ENCODE measurements around the gene TRERF1.
"Not testable (repeated sequence)": the region's sequence is repeated elsewhere in the genome, so short reads cannot be mapped to it uniquely, and the experiment has no call there.

TRERF1 gene

GRCh38 chr6:42451333-42452170 is at the start of gene TRERF1:
TSS of gene TRERF1 (minus strand) at chr6:42451926. CDS start at chr6:42269590, 182,336 bp downstream.
- peak; percentile 85 for DNase-seq

DNA sequence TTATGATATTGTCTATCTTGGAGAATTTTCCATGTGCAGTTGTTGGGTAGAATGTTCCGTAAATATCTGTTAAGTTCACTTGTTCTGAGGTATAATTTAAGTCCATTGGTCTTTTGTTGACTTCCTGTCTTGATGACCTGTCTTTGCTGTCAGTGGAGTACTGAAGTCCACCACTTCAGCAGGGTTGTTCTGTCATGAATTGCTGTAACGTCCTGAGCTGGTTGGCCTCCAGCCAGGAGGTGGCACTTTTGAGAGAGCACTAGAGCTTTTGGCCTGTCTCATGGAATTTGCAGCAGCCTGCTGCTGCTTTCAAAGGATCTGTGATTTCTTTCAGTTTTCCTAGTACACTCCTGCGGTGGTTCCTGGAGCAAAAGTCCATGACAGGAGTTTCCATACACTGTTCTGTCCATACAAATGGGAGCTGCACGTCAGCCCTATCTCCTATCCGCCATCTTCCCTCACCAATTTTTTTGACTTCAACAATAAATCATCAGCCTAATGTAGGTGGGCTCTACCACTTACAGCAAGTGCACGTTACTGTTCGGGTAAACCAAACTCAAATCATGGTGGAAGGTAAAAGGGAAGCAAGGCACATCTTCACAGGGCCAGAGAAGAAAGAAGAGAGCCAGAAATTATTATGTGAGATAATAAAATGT is 46.9 kb upstream of the TRERF1 start:
- DNase-seq: no peak

- no peak for DNase-seq
Observed at GRCh38 chr6:42493914-42494539, 42.3 kb upstream of the TRERF1 start.

DNA sequence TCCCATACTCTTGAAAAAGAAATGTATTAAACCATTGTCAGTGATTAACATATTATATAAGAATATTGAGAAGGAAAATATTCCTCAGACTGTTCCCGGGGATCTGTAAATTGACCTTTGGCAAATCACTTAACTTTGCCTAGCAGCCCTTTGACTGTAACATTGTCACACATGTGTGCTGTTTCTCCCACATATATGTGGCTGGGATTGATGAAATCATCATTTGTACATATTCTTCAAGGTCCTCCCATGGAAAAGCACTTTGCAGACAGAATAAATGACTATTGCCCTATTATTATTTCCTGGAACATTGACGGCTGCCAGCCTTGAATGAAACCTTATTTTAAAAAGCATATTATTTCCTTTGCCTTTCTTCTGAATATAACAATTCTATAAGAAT is 36.4 kb upstream of the TRERF1 start:
- no peak for DNase-seq

- no peak for DNase-seq
Observed at GRCh38 chr6:42484261-42484660, 32.5 kb upstream of the TRERF1 start.

DNA sequence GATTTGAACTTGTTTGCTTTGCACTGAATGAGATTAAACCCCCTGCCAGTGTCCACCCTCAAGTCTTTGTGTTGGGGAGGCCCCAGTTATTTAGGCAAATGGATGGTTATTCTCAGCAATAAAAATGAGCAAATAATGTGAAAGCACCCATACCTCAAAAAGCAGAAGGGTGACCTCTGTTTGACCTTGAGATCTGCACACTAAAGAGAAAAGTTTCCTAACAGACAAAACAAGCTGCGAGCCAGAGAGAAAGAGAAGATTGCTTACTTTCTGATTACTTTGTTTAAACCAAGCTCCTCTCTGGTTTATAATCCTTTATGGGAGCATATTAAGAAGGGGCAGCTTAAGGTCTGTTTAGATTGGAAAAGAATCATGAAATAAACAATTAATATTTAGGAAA is 30.4 kb upstream of the TRERF1 start:
- no peak for DNase-seq

DNA sequence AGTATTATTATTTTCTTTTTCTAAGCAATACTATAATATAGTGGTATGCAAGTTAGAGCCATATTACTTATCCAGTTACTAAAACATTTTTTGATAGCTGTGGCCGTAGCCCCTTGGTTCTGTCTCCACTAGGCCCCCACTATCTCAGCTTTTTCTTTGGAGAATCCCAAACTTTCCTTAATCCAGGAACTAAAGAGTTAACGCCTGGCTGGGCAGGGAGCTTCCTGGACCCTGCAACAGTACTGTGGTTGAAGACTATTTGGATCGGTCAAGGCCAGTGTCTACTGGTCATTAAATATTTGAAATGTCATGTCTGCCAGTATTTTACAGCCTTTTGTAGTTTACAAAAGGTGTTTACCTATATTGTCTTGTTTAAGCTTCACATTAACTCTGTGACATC is 20.0 kb upstream of the TRERF1 start:
- no peak for DNase-seq

GRCh38 chr6:42471142-42471541 is 19.4 kb upstream of the TRERF1 start:
- DNase-seq: no peak

- no peak for DNase-seq
Observed at GRCh38 chr6:42468273-42468672, 16.5 kb upstream of the TRERF1 start.

DNA sequence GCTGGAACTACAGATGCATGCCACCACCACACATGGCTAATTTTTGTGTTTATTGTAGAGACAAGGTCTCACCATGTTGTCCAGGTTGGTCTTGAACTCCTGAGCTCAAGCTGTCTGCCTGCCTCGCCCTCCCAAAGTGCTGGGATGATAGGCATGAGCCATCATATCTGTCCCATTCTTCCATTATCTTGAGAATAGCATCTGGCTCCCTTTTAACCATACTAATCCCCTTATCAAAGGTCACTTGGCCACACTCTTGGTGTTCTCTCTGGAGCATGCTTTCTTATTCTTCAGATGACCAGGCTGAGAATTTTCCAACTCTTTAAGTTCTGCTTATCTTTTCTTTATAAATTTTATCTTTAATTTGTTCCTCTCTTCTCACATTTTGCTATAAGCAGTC is 15.9 kb upstream of the TRERF1 start:
- no peak for DNase-seq

GRCh38 chr6:42466470-42466869 is 14.7 kb upstream of the TRERF1 start:
- not testable (repeated sequence) for DNase-seq

- DNase-seq: no peak
Observed at GRCh38 chr6:42462474-42462972, 10.8 kb upstream of the TRERF1 start.

DNA sequence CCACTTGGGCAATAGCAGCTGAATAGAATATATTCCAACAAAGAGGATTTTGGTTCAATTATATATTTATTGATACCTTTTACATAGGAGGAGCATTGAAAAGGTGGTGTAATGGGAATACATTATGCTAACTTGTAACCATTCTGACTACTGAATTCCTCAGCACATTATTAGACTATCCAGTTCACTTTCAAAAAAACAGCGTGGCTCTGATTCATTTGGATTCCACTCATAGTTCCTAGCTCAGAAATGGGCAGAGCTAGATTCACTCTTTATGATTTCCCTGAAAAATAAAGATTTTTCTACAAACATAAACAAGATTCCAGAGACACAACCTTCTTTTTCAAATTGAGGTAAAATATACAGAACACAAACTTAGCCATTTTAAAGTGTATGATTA is 9.2 kb upstream of the TRERF1 start:
- peak; percentile 36 for DNase-seq

DNA sequence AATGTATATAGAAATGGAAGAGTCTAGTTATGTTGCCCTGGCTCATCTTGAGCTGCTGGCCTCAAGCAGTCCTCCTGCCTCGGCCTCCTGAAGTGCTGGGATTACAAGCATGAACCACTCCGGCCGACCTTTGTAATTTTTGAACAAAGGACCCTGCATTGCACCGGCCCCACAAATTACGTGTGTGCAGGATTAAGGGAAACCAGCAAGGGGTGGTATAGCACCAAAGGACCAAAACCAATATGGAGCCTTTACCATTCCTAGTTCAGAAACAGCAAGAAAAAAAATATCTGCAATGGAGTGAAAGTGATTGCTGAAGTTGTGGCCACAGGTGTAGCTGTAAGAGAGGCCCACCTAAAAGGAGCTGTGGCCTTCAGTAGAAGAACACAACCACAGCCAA is 8.2 kb upstream of the TRERF1 start:
- DNase-seq: no peak

GRCh38 chr6:42454428-42454791 is 2.7 kb upstream of the TRERF1 start:
- DNase-seq: no peak

DNA sequence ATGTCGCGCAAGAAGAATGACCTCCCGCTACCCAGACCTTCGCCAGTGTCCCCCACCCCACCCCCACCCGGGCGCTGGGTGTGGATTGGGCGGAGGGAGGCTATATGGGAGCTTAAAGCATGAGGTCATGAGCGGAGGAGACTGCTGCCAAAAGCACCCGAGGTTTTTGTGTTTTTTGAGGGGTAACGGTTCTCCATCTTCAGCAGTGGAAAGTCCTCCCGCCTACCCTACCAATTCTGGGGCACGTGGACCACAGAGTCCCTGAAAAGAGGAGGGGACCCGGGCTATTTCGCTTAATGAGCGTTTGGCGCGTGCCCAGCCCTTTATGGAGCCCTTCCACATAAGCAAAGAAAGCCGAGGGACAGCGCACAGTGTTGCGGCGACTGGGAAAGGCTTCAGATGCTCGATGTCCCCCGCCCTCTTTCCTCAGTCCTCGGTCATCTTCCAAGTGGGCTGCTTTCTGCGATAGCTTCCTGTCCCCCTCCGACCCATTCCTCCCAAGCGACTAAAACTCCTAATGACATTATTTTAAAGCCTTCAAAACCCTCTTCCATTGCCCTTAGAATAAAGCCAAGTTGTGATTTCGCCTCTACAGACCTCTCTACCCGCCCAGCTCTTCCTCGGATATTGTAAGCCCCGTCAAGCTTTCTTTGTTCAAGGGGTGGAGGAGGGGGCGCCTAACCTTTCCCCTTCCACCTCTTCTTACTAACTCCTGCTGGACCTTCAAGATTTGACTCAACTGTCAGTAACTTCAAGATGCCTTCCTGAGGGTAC is 2.1 kb upstream of the TRERF1 start:
- DNase-seq: peak; percentile 73

- peak; percentile 93 for DNase-seq
Observed at GRCh38 chr6:42453031-42453653, 1.4 kb upstream of the TRERF1 start.

DNA sequence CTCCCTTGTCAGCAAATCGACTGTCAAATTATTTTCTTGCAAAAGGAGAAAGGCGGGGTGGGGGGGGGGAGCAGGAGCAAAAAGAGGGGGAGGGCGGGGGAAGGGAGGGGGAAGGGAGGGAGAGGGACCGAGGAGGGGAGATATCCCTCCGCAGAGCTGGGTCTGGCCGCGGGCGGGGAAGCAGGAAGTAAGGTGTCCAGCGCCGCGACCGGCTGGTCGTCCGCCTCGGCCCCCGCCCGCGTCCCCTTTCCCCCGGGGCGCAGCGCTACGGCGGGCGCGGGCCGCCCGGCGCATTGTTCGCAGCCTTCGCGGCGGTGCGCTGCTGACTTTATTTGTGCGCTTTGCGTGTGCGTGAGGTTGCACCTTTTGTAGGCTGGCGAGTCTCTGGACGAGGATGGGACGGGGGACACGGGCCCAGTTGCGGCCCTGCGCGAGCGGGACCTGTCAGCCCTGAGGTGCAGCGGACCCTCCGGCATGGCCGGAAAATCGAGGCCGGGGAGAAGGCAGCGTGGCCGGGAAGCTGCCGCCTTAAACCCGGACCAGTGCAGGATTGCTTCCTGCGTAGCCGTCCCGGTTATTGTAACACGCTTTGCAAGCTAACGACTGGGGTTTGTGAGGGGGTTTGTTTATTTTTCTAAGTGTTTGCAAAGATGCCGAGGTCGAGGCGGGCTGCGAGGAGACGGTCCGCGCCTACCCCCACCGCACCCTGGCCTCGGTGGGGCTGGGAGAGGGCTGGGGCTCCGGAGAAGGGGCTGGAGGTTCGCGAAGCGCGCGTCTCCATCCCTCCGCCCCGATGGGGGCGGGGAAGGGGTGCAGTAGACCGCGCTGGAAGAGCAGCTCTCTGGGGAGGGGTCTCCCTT is 675 bp upstream of the TRERF1 start:
- peak; percentile 84 for DNase-seq

DNA sequence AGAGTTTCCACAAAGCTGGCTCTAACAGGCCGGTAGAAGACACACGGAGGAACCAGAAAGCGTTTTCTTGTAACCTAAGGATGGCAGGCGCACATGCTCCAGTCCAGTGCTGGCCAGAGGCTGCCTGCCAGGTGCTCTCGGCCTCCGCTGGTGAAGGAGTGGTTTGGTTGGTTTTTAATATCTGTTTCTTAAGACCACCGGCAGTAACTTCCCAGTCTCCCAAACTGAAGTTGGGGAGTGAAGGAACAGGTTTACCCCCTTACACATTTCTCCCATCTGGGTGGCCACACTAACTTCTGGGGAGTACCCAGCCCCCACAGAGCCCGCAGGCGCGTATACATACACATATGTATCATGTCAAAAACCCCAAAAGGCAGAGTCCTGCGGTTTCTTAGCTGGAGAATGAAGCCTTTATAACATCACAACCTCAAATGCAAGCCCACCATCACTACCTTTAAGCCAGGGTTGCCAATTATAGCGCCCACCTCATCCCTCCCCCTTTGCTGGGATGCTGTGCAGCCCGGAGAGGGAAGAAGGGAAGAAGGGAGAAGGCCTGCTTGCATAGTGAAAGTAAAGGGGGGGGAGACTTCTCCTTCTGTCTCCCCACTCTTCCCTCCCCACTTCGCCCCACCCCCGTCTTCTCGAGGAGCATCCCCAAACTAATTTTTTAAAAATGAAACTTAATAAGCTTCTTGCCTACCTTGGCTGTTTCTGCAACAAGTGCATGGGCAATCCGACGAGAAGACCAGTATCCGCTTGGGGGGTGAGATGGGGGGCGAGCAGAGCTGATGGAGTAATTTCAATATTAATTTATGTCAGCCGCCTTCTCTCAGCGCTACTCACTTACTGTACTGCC is 1.0 kb downstream of the TRERF1 start:
- peak; percentile 45 for DNase-seq

DNA sequence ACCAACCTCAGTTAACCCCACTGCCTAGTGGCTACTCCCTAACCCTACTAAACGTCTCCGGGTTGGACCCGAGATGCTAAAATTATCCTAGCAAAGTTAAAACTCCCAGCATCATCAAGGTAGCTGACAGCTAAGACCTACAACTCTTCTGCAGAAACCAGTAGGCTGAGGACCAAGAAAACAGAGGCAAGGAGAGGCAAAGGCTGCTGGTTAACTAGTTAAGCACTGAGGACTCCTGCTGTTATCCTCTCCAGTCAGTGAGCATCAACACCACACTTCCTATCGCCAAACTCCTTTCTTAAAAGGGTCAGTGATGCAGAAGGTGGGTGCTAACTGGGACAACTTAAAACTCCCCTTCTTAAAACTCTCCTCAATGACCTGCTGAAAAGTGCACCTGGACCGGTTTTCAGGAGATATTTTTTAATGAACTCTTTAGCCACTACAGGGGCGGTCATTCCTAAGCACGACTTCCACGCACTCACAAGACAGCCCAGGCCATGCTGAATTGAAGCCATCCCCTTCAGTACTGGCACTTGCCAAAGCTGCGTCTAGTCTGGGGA is 1.7 kb downstream of the TRERF1 start:
- peak; percentile 43 for DNase-seq

All from EL (cell line).